NCI-H1092 (cell line): Measurements from ENCODE around the gene DGKH.

ENCODE experiments used
- DNase-seq: peaks from one replicate; lab custom pipeline; 2025; lab: John Stamatoyannopoulos, UW

DGKH gene, protein sequence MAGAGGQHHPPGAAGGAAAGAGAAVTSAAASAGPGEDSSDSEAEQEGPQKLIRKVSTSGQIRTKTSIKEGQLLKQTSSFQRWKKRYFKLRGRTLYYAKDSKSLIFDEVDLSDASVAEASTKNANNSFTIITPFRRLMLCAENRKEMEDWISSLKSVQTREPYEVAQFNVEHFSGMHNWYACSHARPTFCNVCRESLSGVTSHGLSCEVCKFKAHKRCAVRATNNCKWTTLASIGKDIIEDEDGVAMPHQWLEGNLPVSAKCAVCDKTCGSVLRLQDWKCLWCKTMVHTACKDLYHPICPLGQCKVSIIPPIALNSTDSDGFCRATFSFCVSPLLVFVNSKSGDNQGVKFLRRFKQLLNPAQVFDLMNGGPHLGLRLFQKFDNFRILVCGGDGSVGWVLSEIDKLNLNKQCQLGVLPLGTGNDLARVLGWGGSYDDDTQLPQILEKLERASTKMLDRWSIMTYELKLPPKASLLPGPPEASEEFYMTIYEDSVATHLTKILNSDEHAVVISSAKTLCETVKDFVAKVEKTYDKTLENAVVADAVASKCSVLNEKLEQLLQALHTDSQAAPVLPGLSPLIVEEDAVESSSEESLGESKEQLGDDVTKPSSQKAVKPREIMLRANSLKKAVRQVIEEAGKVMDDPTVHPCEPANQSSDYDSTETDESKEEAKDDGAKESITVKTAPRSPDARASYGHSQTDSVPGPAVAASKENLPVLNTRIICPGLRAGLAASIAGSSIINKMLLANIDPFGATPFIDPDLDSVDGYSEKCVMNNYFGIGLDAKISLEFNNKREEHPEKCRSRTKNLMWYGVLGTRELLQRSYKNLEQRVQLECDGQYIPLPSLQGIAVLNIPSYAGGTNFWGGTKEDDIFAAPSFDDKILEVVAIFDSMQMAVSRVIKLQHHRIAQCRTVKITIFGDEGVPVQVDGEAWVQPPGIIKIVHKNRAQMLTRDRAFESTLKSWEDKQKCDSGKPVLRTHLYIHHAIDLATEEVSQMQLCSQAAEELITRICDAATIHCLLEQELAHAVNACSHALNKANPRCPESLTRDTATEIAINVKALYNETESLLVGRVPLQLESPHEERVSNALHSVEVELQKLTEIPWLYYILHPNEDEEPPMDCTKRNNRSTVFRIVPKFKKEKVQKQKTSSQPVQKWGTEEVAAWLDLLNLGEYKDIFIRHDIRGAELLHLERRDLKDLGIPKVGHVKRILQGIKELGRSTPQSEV

DNA sequence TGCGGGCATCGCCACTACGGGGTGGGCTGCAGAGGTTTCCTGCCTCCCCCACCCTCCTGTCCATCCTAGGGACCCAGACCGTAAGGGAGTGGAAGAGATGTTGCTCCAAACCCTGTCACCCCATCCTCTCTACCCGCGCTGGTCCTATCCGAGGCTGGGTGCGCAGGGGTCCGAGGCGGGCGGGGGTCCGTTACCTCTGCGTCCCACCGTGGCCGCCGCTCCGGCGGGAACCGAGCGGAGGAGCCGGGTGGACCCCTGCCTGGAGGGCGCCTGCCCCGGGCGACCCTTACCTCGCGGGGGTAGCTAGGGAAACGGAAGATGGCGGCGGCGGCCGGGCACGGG lies at the start of gene DGKH:
TSS of gene DGKH (plus strand) at position 307 of the 342 bp plus-strand sequence. CDS start 126 bp downstream, outside the sequence.
- DNase-seq = no peak

DNA sequence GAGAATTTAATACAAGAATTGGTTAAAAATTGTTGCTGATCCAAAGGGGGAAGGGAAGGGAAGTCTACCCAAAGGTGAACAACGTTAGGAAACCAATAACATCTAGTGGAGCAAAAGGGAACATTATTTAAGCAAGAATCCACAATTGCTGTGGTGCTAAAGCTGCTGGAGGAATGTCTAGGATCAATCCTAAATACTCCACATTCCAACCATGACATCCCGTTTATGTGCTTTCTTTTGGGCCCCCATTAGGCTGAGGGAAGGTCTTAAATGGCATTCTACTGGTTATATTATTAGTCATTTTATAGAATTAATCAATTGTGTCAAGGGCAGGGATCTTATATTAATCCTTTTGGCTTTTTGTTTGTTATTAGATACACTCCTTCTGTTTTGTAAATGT lies 47.6 kb upstream of the DGKH start:
- DNase-seq = no peak

DNA sequence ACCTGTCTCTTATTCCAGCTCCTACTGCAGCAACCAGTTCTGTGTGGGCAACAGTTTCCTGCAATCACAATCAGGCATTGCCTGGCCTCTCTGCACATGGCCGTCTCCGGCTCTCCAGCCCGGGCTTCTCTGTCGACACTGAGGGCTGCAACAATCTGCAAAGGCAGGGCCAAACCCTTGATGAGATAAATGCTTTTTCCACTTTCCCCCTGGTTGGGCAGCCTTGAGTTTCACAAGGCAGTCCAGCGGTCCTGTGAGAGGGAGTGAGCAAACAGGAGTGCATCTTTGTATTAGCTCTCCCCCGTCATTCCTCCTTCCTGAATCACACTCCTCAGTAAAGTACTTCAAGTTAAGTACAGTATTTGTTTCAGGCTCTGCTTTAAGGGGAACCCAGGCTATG lies 46.9 kb upstream of the DGKH start:
- DNase-seq = no peak

DNA sequence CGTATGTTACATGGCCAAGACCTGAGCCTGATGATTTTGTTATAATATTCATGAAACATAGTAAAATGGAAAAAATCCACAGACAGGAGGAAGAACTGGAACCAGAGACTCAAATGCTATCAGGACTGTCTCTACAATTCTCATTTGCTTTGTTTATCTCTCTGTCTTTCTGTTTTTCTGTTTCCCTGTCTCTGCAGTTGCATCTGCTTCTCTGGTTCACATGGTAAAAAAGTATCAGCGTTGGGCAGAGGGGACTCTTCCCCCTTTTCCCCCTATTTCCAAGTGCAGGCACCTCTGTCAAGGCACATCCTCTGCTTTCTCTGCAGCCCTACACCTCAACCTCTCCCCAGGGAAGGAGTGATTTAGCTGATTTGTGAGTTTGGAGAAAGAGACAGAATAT lies 46.4 kb upstream of the DGKH start:
- DNase-seq = no peak

DNA sequence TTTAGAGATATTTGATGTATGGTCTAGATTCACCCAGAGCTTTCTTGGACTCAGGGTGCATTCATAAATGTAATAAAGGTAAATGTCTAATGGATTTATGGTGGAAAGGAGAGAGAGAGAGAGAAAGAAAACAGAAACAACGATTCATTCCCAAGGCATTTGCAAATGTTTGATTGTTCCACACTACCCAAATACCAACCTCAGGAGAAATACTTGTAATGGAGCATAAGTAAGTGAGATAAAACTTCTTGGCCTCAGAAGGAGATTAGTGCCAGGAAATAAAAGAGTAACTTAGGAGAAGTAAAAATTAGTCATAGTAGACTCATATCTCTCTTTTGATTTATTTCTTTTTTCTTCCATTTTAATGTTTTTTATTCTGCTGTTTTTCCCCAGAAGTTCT lies 40.6 kb upstream of the DGKH start:
- DNase-seq = no peak

DNA sequence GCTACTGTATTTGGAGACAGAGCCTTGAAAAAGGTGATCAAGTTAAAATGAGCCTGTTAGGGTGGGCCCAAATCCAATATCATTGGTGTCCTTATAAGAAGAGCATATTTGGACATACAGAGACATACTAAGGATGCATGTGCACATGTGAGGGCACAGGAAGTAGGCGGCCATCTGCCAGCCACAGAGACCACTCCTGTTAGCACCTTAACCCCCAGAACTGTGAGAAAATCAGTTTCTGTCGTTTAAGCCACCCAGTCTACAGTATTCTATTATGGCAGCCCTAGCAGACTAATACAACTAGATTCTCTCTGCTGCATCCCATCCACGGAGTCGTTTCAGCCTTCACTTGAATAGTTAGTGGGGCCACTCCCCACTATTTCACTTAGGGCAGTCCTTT lies 39.4 kb upstream of the DGKH start:
- DNase-seq = no peak

DNA sequence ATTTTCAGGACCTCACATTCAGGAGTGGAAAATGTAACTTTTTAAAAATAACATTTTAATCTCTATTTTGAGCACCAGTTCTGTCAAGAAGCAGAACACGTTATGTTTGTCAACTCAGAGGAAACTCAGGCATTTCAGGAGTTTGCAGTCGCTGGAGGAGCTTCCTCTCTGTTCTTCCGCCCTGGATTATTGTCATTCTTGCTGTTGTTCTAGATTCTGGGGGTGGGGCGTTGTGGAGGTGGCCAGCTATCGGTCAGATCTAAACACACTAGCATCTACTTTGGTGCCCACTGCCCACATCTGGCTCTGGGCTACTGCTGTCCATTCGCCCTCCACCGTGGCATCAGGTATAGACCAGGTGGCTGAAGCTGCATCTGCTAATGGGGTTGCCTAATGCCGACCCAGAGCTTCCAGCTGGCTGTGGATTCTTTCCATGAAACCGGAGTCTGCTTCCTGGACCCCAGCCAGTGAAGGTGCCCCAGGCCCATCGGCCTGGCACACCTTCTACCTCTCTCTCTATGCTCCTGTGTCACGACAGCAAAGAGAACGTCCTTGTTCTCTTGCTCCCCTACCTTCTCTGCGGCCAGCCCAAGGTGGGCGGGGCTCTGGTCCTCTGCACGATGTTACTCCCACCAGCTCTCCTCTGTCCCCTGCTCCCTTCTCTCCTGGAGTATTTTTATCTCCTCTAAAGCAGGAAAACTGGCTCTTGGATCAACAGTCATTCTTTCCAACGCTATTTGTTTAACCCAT lies 36.7 kb upstream of the DGKH start:
- DNase-seq = no peak

DNA sequence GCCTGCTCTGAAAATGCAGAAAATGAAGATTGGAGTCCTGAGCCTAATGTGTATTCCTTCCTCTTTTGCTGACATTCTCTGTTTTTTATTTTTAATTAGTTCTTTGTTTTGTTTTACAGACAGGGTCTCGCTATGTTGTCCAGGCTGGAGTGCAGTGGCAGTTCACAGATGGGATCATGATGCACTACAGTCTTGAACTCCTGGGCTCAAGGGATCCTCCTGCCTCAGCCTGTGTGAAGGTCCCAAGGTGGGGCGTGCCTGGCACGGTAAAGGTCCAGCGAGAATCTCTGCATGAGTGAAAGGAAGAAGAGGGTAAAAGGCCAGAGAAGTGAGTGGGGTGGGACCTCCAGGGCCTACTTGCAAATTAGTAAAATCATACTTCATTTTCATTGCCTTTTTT lies 34.3 kb upstream of the DGKH start:
- no peak for DNase-seq

DNA sequence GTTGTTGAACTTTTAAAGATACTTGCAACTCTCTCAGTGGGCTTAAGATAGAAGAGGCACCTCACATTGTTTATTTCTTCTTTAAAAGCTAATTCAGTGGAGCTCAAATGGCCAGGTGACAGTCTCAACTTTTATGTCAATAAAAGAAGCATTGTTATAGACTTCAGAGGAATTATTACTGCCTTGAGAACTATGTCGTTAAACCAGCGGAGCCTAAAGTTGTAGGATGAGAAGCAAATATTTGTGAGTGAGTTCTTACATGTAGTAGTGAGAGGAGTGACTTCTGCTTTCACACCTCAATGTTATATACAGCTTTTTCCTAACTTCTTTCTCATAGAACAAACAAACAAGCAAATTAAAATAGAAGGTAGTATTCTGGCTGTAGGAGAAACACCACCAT lies 31.2 kb upstream of the DGKH start:
- DNase-seq = no peak

DNA sequence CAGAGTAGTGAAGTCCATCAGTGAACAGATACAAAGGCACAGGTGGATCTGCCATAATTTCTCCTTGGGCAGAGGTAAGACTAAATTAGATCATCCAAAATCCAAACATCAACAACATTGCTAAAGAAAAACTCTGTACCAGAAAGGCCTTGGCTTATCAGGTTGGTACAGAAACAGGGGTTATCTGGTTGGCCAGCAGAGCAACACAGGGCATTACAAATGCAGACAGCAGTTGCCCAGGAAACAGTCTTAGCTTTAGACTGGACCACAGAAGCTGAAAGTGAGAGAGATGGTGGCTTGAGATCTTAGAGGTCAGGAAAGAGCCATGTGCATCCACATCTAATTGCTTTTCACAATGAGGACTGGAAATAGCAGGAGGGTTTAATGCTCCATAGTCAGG lies 26.6 kb upstream of the DGKH start:
- DNase-seq = no peak

DNA sequence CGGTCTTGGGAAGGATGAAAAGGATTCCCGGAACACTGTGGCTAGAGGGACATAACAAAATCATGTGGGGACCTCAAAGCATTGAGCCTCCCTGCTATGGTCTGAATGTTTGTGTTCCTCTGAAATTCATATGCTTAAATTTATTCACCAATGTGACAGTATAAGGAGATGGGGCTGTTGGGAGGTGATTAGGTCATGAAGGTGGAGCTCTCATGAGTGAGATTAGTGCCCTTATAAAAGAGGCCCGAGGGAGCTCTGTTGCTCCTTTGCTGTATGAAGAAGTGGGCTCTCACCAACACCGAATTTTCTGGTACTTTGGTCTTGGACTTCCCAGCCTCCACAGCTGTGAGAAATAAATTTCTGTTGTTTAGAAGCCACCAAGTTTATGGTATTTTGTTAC lies 26.1 kb upstream of the DGKH start:
- no peak for DNase-seq

DNA sequence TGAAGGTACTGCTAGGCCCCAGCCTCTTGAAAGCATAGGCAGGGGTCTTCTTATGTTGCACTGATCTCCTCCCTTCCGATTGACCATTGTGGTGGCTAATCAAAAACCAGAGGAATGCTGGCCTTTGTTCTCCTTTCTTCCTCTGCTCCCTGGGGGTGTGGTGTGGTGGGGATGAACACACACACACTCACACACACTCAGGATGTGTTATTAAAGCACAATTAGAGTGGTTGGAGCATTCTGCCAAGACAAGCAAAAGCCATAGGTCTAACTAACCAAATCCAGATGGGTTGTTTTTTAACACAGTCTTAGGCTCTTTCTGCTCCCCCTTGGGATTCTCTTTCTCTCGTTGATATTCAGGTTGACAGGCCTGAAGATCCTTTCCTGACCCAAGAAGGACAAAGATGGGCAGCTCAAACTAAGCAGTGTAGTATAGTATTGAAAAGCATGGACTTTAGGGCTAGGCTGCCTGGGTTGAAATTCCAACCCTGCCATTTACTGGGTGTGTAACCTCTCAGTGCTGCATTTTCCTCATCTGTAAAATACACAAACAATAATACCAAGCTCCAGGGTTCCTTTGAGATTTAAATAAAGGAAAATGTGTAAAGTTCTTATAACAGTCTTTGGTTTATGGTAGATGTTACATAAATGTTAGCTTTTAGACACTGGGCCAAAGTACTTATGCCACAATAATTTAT lies 25.5 kb upstream of the DGKH start:
- DNase-seq = no peak

DNA sequence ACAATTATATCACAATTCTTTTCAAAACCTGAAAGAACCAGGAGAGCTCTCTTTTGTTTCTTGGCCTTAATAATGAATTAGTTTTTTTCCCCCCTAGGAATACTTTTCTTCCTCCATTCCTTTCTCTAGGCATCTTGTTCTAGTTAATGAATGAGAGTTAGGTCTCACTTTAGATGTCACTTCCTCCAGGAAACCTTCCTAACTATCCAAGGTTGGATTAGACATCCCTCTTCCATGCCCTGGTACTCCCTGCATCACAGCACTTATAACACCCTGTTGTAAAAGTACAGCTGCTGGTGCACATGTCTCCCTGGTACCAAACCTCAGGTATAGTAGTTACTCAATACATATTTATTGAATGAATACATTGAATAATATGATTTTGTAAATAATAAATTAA lies 21.2 kb upstream of the DGKH start:
- DNase-seq = no peak

DNA sequence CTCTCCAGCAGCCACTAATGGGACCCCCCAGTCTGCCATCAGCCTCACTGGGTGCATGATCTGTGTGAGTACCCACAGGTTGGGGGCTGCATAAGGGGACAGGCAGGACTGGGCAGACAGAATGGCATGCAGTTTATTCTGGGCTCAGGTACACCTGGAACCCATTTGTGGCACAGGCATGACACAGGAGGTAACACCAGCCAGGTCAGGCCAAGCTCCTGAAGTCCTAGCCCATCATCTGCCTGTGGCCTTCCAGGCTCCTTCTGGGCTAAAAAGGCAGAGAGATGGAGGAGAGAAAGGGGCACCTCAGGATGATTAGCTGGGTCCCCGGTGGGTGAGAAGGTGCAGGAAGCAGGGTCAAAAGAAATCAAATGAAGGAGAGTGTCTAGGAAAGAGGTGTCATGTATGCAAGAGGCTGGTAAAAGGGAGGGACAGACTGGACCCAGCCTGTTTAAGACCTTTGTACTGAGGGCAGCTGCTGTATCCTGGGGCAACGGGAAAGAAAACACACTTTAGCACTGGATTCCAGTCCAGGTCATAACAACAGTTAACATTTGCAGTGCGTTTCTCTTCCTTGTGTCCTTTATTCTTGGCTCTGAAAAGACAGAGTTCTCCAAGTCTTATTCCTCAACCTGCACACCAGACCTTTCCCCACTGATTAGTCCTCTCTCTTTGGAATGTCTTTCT lies 20.2 kb upstream of the DGKH start:
- no peak for DNase-seq

DNA sequence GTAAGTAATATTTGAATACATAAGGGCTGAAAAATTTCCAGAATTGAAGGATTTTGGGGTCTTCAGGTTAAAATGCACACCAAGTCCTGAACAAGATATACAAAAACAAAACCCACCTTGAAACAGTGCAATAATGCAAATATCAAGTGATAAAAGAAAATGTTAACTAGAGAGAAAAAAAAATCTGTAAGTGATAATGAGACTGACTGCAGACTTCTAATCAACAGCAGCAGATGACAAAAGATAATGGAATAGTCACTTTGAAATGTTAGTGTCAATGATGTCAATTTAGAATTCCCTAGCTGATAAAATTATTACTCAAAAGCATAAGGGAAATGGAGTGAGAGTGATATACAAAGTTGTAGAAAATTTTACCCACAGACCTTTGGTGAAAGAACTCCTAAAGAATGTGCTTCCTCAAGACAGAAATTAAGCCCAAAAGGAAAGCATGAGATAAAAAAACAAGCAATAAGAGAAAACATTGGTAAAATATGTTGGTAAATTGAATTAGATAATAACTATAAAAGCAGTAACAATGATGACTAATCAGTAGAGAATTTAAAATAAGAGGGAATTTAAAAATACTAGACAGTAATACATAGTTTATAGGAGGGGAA lies 12.4 kb upstream of the DGKH start:
- DNase-seq = no peak

DNA sequence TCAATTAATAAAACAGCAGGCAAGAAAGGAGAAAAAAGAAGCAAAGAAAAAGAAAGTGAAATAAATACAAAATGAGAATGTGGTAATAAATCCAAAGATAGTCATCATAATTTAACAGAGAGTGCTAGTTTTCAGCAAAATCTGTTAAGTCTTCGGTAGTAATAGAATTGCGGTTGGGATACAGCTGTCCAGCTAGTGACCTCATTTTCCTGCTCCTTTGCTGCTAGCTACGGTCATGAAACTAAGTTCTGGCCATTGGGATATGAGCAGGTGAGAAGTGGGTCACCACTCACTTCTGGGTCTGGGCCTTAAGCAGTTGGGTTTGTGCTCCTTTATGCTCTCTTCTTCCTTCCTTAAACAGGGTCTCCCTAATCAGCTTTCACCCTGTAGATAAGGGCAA lies 11.7 kb upstream of the DGKH start:
- no peak for DNase-seq

DNA sequence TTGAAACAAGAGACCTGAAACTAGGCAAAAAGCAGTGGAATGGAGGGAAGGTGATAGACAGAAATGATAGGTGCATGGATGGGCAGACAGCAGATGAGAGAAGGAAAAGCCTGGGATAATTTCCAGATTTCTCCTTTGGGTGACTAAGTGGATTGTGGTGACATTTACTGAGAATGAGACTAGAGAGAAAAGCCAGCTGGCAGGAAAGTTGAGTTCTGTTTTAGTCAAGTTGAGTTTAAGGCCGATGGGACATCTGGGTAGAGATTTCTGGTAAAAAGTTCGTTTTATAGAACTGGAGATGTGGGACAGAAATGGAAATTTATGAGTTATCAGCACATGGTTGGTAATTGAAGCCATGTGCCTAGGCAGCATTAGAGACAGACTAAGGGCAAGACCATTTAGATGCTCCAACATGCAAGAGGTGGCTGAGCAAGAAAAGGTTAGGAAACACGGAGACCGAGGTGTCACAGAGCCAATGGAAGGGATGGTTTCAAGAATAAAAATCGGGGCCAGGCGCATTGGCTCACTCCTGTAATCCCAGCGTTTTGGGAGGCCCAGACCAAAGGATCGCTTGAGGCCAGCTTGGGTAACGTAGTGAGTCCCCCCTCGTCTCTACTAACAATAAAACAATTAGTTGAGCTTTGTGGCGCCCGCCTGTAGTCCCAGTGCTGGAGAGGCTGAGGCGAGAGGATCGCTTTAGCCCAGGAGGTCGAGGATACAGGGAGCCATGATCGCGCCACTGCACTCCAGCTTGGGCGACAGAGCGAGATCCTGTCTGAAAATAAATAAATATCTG lies 9.6 kb upstream of the DGKH start:
- no peak for DNase-seq

DNA sequence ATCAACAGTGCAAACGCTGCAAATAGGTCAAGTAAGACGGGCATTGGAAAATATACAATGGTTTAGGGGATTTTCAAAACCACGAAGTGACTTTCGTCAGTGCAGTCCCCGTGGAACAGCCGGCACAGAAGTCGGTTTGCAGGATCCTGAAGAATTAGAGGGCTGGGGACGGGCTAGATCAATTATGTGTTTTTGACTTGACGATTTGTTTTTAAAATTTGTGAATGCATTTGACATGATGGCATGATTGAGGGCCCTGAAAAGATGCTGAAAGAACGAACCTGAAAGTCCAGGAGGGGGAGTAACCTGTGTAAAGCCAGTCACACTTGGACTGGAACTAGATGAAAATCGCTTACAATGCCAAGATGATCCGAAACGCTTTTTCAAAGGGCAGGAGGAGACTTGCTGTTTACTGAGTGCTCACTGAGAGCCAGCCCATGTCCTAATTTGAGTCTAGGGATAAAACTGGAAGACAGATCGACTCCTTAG lies 8.9 kb upstream of the DGKH start:
- DNase-seq = no peak
